GM23248 (cell line): Measurements from ENCODE around the gene CDK10.

Experiments
- EZH2 ChIP-seq: fragments of 200-600 bp; sonication (generic); IDR thresholded peaks from 2 replicates; pipeline ENCODE4 v1.6.1; 2018; ENCODE audit warnings: antibody characterized with exemption, mild to moderate bottlenecking; ENCODE audit not compliant: insufficient read depth, poor library complexity, severe bottlenecking
- EZH2phosphoT487 ChIP-seq: fragments of 200-600 bp; sonication (generic); IDR thresholded peaks from 2 replicates; pipeline ENCODE4 v1.6.1; 2018; ENCODE audit warnings: antibody characterized with exemption, moderate library complexity, mild to moderate bottlenecking, low read depth; ENCODE audit not compliant: insufficient read depth

DNA sequence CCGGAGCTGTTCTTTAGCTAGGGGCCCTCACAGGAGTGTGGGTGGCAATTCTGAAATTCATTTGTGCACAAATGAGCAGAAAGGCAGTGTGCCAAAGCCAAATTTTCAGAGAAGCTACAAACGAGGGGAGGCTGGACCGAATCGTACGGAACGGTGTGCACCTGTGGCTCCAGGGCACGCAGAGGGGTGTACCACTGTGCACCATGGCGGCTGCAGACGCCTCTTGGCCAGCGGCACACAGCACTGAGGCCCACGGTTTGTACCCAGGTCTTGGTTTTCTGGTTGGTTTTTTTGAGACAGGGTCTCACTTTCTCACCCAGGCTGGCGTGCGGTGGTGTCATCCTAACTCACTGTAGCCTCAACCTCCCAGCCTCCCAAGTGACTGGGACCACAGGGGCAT lies 43.9 kb upstream of the CDK10 start:
- no peak for TF ChIP-seq EZH2
- TF ChIP-seq EZH2phosphoT487 = no peak
